ENCODE measurements around the gene SLMAP.
A peak's percentile ranks its signal among the peaks of the same experiment; 100 is the strongest.

The SLMAP gene

GRCh38 chr3:57968501-57968900 lies 212.4 kb downstream of the SLMAP start:
- TF ChIP-seq, protein P1, sequence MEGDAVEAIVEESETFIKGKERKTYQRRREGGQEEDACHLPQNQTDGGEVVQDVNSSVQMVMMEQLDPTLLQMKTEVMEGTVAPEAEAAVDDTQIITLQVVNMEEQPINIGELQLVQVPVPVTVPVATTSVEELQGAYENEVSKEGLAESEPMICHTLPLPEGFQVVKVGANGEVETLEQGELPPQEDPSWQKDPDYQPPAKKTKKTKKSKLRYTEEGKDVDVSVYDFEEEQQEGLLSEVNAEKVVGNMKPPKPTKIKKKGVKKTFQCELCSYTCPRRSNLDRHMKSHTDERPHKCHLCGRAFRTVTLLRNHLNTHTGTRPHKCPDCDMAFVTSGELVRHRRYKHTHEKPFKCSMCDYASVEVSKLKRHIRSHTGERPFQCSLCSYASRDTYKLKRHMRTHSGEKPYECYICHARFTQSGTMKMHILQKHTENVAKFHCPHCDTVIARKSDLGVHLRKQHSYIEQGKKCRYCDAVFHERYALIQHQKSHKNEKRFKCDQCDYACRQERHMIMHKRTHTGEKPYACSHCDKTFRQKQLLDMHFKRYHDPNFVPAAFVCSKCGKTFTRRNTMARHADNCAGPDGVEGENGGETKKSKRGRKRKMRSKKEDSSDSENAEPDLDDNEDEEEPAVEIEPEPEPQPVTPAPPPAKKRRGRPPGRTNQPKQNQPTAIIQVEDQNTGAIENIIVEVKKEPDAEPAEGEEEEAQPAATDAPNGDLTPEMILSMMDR (IDR thresholded peaks at IDR 0.05; ENCODE audit: low read length, missing control alignments): no peak
- no peak overlapping the region for H3K4me3 ChIP-seq (replicated peaks; ENCODE audit: low read depth, low read length)
- DNase-seq (ENCODE audit: low read depth): no peak

DNA sequence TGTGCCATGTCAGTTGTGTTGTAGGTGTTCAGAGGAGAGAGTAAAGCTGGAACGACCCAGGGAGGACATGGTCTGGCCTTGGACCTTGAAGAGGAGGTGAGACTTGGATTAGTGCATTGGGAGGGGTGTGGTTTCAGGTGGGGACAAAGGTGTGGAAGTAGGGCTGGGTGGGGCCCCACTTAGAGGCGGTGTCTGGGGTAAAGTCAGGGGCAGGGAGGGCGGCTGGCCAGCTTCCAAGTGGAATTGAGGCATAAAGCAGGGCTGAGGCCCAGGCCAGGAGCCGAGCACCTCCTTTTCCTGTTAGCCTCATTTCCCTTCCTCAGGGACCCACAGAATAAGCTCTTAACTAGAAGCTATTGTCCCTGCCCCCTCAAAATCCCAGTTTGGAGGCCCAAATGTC lies 215.9 kb downstream of the SLMAP start:
- TF ChIP-seq, protein P1 (IDR thresholded peaks at IDR 0.05; ENCODE audit: low read length, missing control alignments): no peak
- H3K4me3 ChIP-seq (replicated peaks; ENCODE audit: low read depth, low read length): no peak overlapping the region
- DNase-seq (ENCODE audit: low read depth): no peak

- no peak for DNase-seq (ENCODE audit: low read depth)
- no peak overlapping the region for H3K4me3 ChIP-seq (replicated peaks; ENCODE audit: low read depth, low read length)
- TF ChIP-seq, protein P1 (IDR thresholded peaks at IDR 0.05; ENCODE audit: low read length, missing control alignments): no peak
Observed at GRCh38 chr3:57972531-57973111, 216.5 kb downstream of the SLMAP start.

- H3K4me3 ChIP-seq (replicated peaks; ENCODE audit: low read depth, low read length): no peak overlapping the region
- DNase-seq (ENCODE audit: low read depth): no peak
- TF ChIP-seq, protein P1 (IDR thresholded peaks at IDR 0.05; ENCODE audit: low read length, missing control alignments): no peak
Observed at GRCh38 chr3:57973715-57974477, 217.8 kb downstream of the SLMAP start.

DNA sequence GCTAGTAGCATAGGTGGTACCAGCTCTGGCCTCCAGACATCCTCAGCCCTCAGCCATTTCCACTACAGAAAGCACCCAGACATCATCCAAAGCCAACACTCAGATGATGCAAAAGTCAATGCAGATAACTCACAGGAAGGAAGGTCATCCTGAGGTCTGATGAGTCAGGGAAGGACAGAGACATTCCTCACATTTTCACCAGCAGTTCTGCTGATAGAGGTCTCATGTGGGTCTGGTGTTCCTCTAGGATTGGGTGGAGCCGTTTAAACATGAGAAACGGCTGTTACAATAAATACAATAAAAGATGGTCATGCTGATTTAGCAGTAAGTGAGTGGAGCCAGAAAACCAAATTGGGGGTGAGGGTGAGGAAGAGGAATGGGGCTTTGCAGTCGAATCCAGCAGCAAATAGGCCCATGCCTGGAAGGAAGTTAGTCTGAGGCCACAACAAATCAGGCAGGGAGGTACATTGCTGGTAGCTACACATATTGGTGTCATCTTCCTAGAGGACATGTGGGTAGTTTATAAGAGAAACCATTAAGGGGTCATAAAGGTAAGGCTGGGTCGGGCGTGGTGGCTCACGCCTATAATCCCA lies 218.8 kb downstream of the SLMAP start:
- DNase-seq (ENCODE audit: low read depth): peak; percentile 93
- TF ChIP-seq, protein P1 (IDR thresholded peaks at IDR 0.05; ENCODE audit: low read length, missing control alignments): no peak
- H3K4me3 ChIP-seq (replicated peaks; ENCODE audit: low read depth, low read length): no peak overlapping the region

DNA sequence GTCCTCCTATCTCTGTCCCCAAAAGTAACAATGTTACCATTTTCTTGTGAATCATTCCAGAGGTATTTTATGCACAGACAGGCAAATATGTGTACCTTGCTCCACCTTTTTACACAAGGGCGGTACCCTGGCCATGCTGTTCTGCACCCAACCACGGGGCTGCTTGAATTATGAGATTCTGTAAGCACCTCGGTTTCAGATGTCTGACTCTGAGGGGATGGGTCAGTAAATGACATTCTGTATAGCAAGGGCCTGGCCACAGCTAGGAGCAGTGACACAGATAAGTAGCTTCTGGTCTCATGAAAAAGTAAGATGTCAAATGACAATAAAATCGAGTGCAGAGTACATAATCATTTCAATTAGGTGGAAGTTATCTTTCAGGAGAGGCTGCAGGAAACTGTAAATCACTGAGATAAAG lies 221.7 kb downstream of the SLMAP start:
- TF ChIP-seq, protein P1 (IDR thresholded peaks at IDR 0.05; ENCODE audit: low read length, missing control alignments): no peak
- DNase-seq (ENCODE audit: low read depth): no peak
- H3K4me3 ChIP-seq (replicated peaks; ENCODE audit: low read depth, low read length): no peak overlapping the region

All from fibroblast of pulmonary artery (primary cell).